SK-N-SH (cell line): Measurements from ENCODE around the gene KRTAP5-2. TPM values are rescaled to one million over a fixed set of nuclear protein-coding genes. Genes with fewer than 3 reads are reported as not detected.

Experiments
- CTCF ChIA-PET: fragments of 300-600, 350-600 bp; formaldehyde crosslinking; extraction: SDS; loops from one replicate; lab custom pipeline; 2021; lab: Yijun Ruan, JAX
- POLR2A ChIA-PET: fragments of 350-600 bp; sonication (Branson Sonifier 250); formaldehyde crosslinking; extraction: SDS; loops from one replicate; lab custom pipeline; 2020; ENCODE audit warnings: antibody characterized with exemption, inconsistent platforms; lab: Yijun Ruan, JAX
- DNase-seq: peaks from one replicate; pipeline ENCODE4 v3.0.0; 2012
- H2AFZ ChIP-seq: fragments of 200-600 bp; sonication (generic); 2 replicates; pipeline ENCODE4 v1.8.1; 2016; ENCODE audit warnings: antibody characterized with exemption, mild to moderate bottlenecking, low read depth
- H3F3A ChIP-seq: fragments of 200-600 bp; sonication (generic); replicated peaks from 2 replicates; pipeline ENCODE3; 2016; ENCODE audit warnings: antibody characterized with exemption, mild to moderate bottlenecking; ENCODE audit not compliant: insufficient read depth
- H3K27ac ChIP-seq, 2 experiments: fragments of 200-500 bp in 1 of 2; fragments of 200-600 bp in 1 of 2; sonication (Bioruptor generic) in 1 of 2; sonication (generic), shearing (Covaris generic) in 1 of 2; 2 replicates each; pipeline versions ENCODE4 v1.5.1 to v1.6.1; 2014 to 2016; ENCODE audit warnings: low read depth in 2 of 2, inconsistent platforms in 1 of 2, low read length in 1 of 2, mild to moderate bottlenecking in 1 of 2, mixed read lengths in 1 of 2
- H3K27me3 ChIP-seq: fragments of 200-600 bp; sonication (generic), shearing (Covaris generic); 2 replicates; pipeline ENCODE4 v1.6.1; 2016; ENCODE audit warnings: mixed run types; ENCODE audit not compliant: insufficient read depth
- H3K36me3 ChIP-seq, 2 experiments: fragments of 200-500 bp in 1 of 2; fragments of 200-600 bp in 1 of 2; sonication (Bioruptor generic) in 1 of 2; sonication (generic) in 1 of 2; replicated peaks in 1 of 2; 2 replicates each; pipeline versions ENCODE3 to v1.5.1; 2014 to 2016; ENCODE audit warnings: low read length in 1 of 2, mild to moderate bottlenecking in 1 of 2; ENCODE audit not compliant: insufficient read depth in 2 of 2, control insufficient read depth in 1 of 2
- H3K4me1 ChIP-seq, 2 experiments: fragments of 200-500 bp in 1 of 2; fragments of 200-600 bp in 1 of 2; sonication (Bioruptor generic) in 1 of 2; sonication (generic), shearing (Covaris generic) in 1 of 2; 2 replicates each; pipeline versions ENCODE4 v1.5.1 to v1.6.1; 2014 to 2016; ENCODE audit warnings: low read depth in 1 of 2, low read length in 1 of 2, mixed run types in 1 of 2; ENCODE audit not compliant: insufficient read depth in 2 of 2, control insufficient read depth in 1 of 2
- H3K4me2 ChIP-seq: fragments of 200-600 bp; sonication (generic), shearing (Covaris generic); 2 replicates; pipeline ENCODE4 v1.6.1; 2017; ENCODE audit warnings: mixed run types
- H3K4me3 ChIP-seq, 2 experiments: fragments of 200-500 bp in 1 of 2; fragments of 200-600 bp in 1 of 2; sonication (Bioruptor generic) in 1 of 2; sonication (generic), shearing (Covaris generic) in 1 of 2; 2 replicates each; pipeline versions ENCODE4 v1.5.1 to v1.8.1; 2014 to 2016; ENCODE audit warnings: low read depth in 2 of 2, inconsistent platforms in 1 of 2, low read length in 1 of 2, mild to moderate bottlenecking in 1 of 2, mixed read lengths in 1 of 2, moderate library complexity in 1 of 2
- H3K79me2 ChIP-seq: fragments of 200-600 bp; sonication (generic); 2 replicates; pipeline ENCODE4 v1.8.1; 2017; ENCODE audit warnings: mild to moderate bottlenecking; ENCODE audit not compliant: insufficient read depth
- H3K9ac ChIP-seq: fragments of 200-600 bp; sonication (generic); 2 replicates; pipeline ENCODE4 v1.6.1; 2017; ENCODE audit warnings: mixed run types
- H3K9me2 ChIP-seq: fragments of 200-600 bp; sonication (generic); 2 replicates; pipeline ENCODE4 v1.6.1; 2017; ENCODE audit warnings: mixed run types
- H3K9me3 ChIP-seq: fragments of 200-600 bp; sonication (generic); 2 replicates; pipeline ENCODE4 v1.6.1; 2017; ENCODE audit warnings: mixed run types, mild to moderate bottlenecking, moderate library complexity
- H4K20me1 ChIP-seq: fragments of 200-600 bp; sonication (generic); 2 replicates; pipeline ENCODE4 v1.6.1; 2017; ENCODE audit warnings: mild to moderate bottlenecking, mixed run types; ENCODE audit not compliant: insufficient read depth
- CTCF ChIP-seq: fragments of 200-600 bp; sonication (generic); IDR thresholded peaks from 2 replicates; pipeline ENCODE4 v1.6.1; 2017; ENCODE audit warnings: antibody characterized with exemption, mild to moderate bottlenecking, moderate library complexity
- ELF1 ChIP-seq: IDR thresholded peaks from 2 replicates; pipeline ENCODE4 v1.4.0; 2012
- EP300 ChIP-seq, 2 experiments: IDR thresholded peaks; 2 replicates each; pipeline versions ENCODE4 v1.4.0 to v1.6.1; 2012; ENCODE audit warnings: borderline replicate concordance in 1 of 2, low read depth in 1 of 2, low read length in 1 of 2
- FOSL2 ChIP-seq: IDR thresholded peaks from 2 replicates; pipeline ENCODE4 v1.4.0; 2012; ENCODE audit warnings: low read depth, mild to moderate bottlenecking, moderate library complexity, borderline replicate concordance
- IRF3 ChIP-seq: fragments of 150-350 bp; IDR thresholded peaks from 2 replicates; pipeline ENCODE4 v1.6.1; 2016; ENCODE audit warnings: mild to moderate bottlenecking, low read depth, low read length
- JUND ChIP-seq: IDR thresholded peaks from 2 replicates; pipeline ENCODE4 v1.4.0; 2012
- REST ChIP-seq: IDR thresholded peaks from 2 replicates; pipeline ENCODE4 v1.6.1; 2012; ENCODE audit warnings: mild to moderate bottlenecking, low read depth, low read length, moderate library complexity
- RFX5 ChIP-seq: IDR thresholded peaks from 2 replicates; pipeline ENCODE4 v1.6.1; 2012; ENCODE audit warnings: mild to moderate bottlenecking, improper control_type of control experiment, low read length
- RXRA ChIP-seq: IDR thresholded peaks from 2 replicates; pipeline ENCODE4 v1.4.0; 2012; ENCODE audit warnings: low read depth, mild to moderate bottlenecking, borderline replicate concordance
- TCF12 ChIP-seq: IDR thresholded peaks from 2 replicates; pipeline ENCODE4 v1.4.0; 2012
- YY1 ChIP-seq: IDR thresholded peaks from 2 replicates; pipeline ENCODE4 v1.4.0; 2012; ENCODE audit warnings: low read depth, mild to moderate bottlenecking
- ZBTB33 ChIP-seq: IDR thresholded peaks from 2 replicates; pipeline ENCODE4 v1.4.0; 2012; ENCODE audit warnings: low read depth, borderline replicate concordance
- WGBS: methylation state at CpG from one replicate; pipeline ENCODE4 v1.1.6; 2017; ENCODE audit warnings: low lambda C conversion rate; 5-methylcytosine and 5-hydroxymethylcytosine counted together
- polyA plus RNA-seq, 3 experiments: library from polyadenylated mRNA; depleted of rRNA; stranded (reverse); fragments of >200 nt; gene quantifications; 2 replicates each; pipeline ENCODE4 v1.2.3, GENCODE V29; 2012

The KRTAP5-2 gene
- polyA plus RNA-seq, 1 of the 3 experiments (the other 2 are of a cell fraction), result not detected

- Histone ChIP-seq H3K9ac (no peak overlapping the region), H3K4me2 (no peak overlapping the region), H3K27me3 (no peaks in the 10 kb centered on the region), H3K9me2 (no peaks in the 10 kb centered on the region), H2AFZ (no peak overlapping the region), H3K9me3 (no peaks in the 10 kb centered on the region), H3K27ac (no peak overlapping the region), H3K36me3 (no peaks in the 10 kb centered on the region), H3K4me3 (no peak overlapping the region), H3K4me1 (peaks cover 0 to 25% of the 10 kb centered on the region in 2 experiments; a peak in 1 of 4 replicates), H3K79me2 (no peaks in the 10 kb centered on the region), H4K20me1 (no peaks in the 10 kb centered on the region), H3F3A (no peaks in the 10 kb centered on the region)
- POLR2A ChIA-PET, result no interaction called here
- CTCF ChIA-PET, result interaction anchor here (0.8 to 9.8 kb wide), 7 partner anchors 12 to 507 kb away, joined by 3 to 143 read pairs (median 14); no protein-coding TSS in a partner anchor
- no peak for DNase-seq
- no peak for TF ChIP-seq ELF1
- TF ChIP-seq IRF3, result no peak
- no peak for TF ChIP-seq RXRA
- TF ChIP-seq EP300 (IDR thresholded peaks at IDR 0.05; ENCODE audit: borderline replicate concordance in 1 of 2, low read depth in 1 of 2, low read length in 1 of 2), result no peak
- no peak for TF ChIP-seq FOSL2
- TF ChIP-seq YY1, result no peak
- no peak for TF ChIP-seq RFX5
- no peak for TF ChIP-seq REST
- no peak for TF ChIP-seq TCF12
- 52% methylated on average over 23 of the region's 29 CpGs for WGBS
These were observed 44.4 kb upstream of the KRTAP5-2 start for GRCh38 chr11:1642288-1643145.

GRCh38 chr11:1641096-1641495, 43.0 kb upstream of the KRTAP5-2 start:
- H3K9me3 ChIP-seq, result no peaks in the 10 kb centered on the region
- H3K4me3 ChIP-seq, result no peak overlapping the region
- H3K9ac ChIP-seq, result no peak overlapping the region
- no peak overlapping the region for H2AFZ ChIP-seq
- no peaks in the 10 kb centered on the region for H3K27me3 ChIP-seq
- ChIA-PET POLR2A (no interaction called here), CTCF (interaction anchor here (0.8 to 9.8 kb wide), 18 partner anchors 9 to 517 kb away, joined by 3 to 143 read pairs (median 12); partner anchors contain the start of genes KRTAP5-5 and SYT8)
- DNase-seq, result no peak
- 77% methylated on average over 13 of the region's 15 CpGs for WGBS
- H3K4me2 ChIP-seq, result no peak overlapping the region
- no peaks in the 10 kb centered on the region for H4K20me1 ChIP-seq
- H3K79me2 ChIP-seq, result no peaks in the 10 kb centered on the region
- no peak overlapping the region for H3K27ac ChIP-seq
- H3K36me3 ChIP-seq, result no peaks in the 10 kb centered on the region
- H3K9me2 ChIP-seq, result no peaks in the 10 kb centered on the region
- H3K4me1 ChIP-seq, result peaks cover 0 to 25% of the 10 kb centered on the region in 2 experiments; a peak in 1 of 4 replicates
- no peaks in the 10 kb centered on the region for H3F3A ChIP-seq
- TF ChIP-seq CTCF, result no peak
- no peak for TF ChIP-seq JUND
- no peak for TF ChIP-seq ZBTB33
- TF ChIP-seq, all 33 proteins: peak for 0
